SK-N-SH (cell line): Measurements from ENCODE around the gene UNC5B.
A peak's percentile ranks its signal among the peaks of the same experiment; 100 is the strongest.

Source experiments
- EZH2phosphoT487 ChIP-seq: fragments of 200-600 bp; sonication (generic); IDR thresholded peaks from 2 replicates; pipeline ENCODE4 v1.6.1; 2017; ENCODE audit warnings: low read depth, mixed run types, mild to moderate bottlenecking, antibody characterized with exemption, moderate library complexity, borderline replicate concordance
- FOSL2 ChIP-seq: IDR thresholded peaks from 2 replicates; pipeline ENCODE4 v1.4.0; 2012; ENCODE audit warnings: low read depth, mild to moderate bottlenecking, moderate library complexity, borderline replicate concordance
- POLR2AphosphoS5 ChIP-seq: IDR thresholded peaks from 2 replicates; pipeline ENCODE4 v1.6.1; 2012; ENCODE audit warnings: low read depth, low read length
- RAD21 ChIP-seq: IDR thresholded peaks from 2 replicates; pipeline ENCODE4 v1.6.1; 2012; ENCODE audit warnings: mild to moderate bottlenecking, low read length
- RFX5 ChIP-seq: IDR thresholded peaks from 2 replicates; pipeline ENCODE4 v1.6.1; 2012; ENCODE audit warnings: mild to moderate bottlenecking, improper control_type of control experiment, low read length
- SMC3 ChIP-seq: IDR thresholded peaks from 2 replicates; pipeline ENCODE4 v1.6.1; 2012; ENCODE audit warnings: low read depth, low read length, improper control_type of control experiment
- YY1 ChIP-seq: IDR thresholded peaks from 2 replicates; pipeline ENCODE4 v1.4.0; 2012; ENCODE audit warnings: low read depth, mild to moderate bottlenecking
- TF ChIP-seq, protein P1 (sequence below): fragments of 200-600 bp; sonication (generic); IDR thresholded peaks from 2 replicates; pipeline ENCODE4 v1.6.1; 2017; ENCODE audit warnings: antibody characterized with exemption, mild to moderate bottlenecking, moderate library complexity
- TF ChIP-seq, protein P2 (sequence below): IDR thresholded peaks from 2 replicates; pipeline ENCODE4 v1.4.0; 2012; ENCODE audit warnings: low read depth
- TF ChIP-seq, protein P3 (sequence below): IDR thresholded peaks from 2 replicates; pipeline ENCODE4 v1.4.0; 2012; ENCODE audit warnings: low read depth, borderline replicate concordance
- TF ChIP-seq, protein P4 (sequence below): IDR thresholded peaks from 2 replicates; pipeline ENCODE4 v1.6.1; 2012; ENCODE audit warnings: mild to moderate bottlenecking, low read depth, low read length, moderate library complexity

DNA sequence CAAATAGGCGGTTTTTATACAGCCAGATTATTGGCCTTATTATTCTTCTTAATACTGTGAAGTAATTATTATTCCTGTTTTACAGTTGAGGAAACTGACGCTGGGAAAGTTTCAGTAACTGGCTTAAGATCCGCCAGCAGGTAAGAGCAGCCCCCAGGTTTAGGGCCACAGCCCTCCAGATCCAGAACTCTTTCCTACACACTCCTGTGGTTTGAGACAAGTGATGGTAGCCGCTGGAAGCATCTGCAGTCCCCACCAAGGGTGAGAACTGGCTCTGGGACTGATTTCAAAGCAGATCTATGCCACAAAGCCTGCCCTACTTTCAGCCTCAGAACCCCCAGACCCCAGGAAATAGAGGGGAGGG, 3.0 kb upstream of the UNC5B start:
- TF ChIP-seq POLR2AphosphoS5 (no peak), RAD21 (no peak), RFX5 (0 out of 2 replicates have a peak, but pooled peaks have one; percentile 31), YY1 (no peak), SMC3 (no peak), EZH2phosphoT487 (no peak), FOSL2 (no peak)
- TF ChIP-seq, protein P1, sequence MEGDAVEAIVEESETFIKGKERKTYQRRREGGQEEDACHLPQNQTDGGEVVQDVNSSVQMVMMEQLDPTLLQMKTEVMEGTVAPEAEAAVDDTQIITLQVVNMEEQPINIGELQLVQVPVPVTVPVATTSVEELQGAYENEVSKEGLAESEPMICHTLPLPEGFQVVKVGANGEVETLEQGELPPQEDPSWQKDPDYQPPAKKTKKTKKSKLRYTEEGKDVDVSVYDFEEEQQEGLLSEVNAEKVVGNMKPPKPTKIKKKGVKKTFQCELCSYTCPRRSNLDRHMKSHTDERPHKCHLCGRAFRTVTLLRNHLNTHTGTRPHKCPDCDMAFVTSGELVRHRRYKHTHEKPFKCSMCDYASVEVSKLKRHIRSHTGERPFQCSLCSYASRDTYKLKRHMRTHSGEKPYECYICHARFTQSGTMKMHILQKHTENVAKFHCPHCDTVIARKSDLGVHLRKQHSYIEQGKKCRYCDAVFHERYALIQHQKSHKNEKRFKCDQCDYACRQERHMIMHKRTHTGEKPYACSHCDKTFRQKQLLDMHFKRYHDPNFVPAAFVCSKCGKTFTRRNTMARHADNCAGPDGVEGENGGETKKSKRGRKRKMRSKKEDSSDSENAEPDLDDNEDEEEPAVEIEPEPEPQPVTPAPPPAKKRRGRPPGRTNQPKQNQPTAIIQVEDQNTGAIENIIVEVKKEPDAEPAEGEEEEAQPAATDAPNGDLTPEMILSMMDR = no peak
- TF ChIP-seq, protein P2, sequence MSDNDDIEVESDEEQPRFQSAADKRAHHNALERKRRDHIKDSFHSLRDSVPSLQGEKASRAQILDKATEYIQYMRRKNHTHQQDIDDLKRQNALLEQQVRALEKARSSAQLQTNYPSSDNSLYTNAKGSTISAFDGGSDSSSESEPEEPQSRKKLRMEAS = no peak
- TF ChIP-seq, protein P3, sequence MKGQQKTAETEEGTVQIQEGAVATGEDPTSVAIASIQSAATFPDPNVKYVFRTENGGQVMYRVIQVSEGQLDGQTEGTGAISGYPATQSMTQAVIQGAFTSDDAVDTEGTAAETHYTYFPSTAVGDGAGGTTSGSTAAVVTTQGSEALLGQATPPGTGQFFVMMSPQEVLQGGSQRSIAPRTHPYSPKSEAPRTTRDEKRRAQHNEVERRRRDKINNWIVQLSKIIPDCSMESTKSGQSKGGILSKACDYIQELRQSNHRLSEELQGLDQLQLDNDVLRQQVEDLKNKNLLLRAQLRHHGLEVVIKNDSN = no peak
- TF ChIP-seq, protein P4, sequence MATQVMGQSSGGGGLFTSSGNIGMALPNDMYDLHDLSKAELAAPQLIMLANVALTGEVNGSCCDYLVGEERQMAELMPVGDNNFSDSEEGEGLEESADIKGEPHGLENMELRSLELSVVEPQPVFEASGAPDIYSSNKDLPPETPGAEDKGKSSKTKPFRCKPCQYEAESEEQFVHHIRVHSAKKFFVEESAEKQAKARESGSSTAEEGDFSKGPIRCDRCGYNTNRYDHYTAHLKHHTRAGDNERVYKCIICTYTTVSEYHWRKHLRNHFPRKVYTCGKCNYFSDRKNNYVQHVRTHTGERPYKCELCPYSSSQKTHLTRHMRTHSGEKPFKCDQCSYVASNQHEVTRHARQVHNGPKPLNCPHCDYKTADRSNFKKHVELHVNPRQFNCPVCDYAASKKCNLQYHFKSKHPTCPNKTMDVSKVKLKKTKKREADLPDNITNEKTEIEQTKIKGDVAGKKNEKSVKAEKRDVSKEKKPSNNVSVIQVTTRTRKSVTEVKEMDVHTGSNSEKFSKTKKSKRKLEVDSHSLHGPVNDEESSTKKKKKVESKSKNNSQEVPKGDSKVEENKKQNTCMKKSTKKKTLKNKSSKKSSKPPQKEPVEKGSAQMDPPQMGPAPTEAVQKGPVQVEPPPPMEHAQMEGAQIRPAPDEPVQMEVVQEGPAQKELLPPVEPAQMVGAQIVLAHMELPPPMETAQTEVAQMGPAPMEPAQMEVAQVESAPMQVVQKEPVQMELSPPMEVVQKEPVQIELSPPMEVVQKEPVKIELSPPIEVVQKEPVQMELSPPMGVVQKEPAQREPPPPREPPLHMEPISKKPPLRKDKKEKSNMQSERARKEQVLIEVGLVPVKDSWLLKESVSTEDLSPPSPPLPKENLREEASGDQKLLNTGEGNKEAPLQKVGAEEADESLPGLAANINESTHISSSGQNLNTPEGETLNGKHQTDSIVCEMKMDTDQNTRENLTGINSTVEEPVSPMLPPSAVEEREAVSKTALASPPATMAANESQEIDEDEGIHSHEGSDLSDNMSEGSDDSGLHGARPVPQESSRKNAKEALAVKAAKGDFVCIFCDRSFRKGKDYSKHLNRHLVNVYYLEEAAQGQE = no peak
